ENCODE results near the gene LCMT2. TPM values are rescaled to one million over a fixed set of nuclear protein-coding genes. Genes with fewer than 3 reads are reported as not detected.

Gene LCMT2
- total RNA-seq, 2 donors from 2014 or later: 1.3 to 3.4 TPM

DNA sequence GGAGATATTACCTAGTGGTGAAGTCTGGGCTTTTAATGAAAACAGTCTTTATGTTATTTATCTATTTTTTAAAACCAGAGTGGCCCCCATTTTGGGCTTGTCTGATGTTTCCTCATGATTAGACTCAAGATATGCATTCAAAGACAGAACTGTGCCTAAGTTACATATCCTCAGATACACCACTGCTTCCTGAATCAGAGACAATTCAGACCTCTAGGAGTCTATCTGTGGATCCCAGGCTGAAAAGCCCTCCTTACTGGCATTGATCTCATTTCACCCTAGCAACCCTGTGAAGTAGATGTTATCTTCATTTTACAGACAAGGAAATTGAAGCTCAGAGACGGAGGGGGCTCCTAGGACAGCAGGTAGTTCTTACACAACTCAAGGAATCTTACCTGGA, 46.8 kb downstream of the LCMT2 start:
- H3K9me3 ChIP-seq: no peaks in the 10 kb centered on the region
- no peaks in the 10 kb centered on the region for H3K36me3 ChIP-seq (replicated peaks in 1 of 2; ENCODE audit: insufficient read depth in 1 of 2, low read depth in 2 of 2)
- no peaks in the 10 kb centered on the region for H3K27me3 ChIP-seq
- no peak for DNase-seq
- intact Hi-C loops (cut with DNase I): loop anchor here (5.0 kb wide), 1 partner anchor 56 kb away; no protein-coding TSS in a partner anchor
- H3K27ac ChIP-seq: no peak overlapping the region
- no peak for TF ChIP-seq POLR2A (IDR thresholded peaks at IDR 0.05)
- TF ChIP-seq, protein P1, sequence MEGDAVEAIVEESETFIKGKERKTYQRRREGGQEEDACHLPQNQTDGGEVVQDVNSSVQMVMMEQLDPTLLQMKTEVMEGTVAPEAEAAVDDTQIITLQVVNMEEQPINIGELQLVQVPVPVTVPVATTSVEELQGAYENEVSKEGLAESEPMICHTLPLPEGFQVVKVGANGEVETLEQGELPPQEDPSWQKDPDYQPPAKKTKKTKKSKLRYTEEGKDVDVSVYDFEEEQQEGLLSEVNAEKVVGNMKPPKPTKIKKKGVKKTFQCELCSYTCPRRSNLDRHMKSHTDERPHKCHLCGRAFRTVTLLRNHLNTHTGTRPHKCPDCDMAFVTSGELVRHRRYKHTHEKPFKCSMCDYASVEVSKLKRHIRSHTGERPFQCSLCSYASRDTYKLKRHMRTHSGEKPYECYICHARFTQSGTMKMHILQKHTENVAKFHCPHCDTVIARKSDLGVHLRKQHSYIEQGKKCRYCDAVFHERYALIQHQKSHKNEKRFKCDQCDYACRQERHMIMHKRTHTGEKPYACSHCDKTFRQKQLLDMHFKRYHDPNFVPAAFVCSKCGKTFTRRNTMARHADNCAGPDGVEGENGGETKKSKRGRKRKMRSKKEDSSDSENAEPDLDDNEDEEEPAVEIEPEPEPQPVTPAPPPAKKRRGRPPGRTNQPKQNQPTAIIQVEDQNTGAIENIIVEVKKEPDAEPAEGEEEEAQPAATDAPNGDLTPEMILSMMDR (IDR thresholded peaks at IDR 0.05): no peak
- H3K4me3 ChIP-seq: no peak overlapping the region
- ATAC-seq: no peak
- 67 to 80% methylated on average over 1 of the region's 1 CpG for WGBS, 2 donors
- no peaks in the 10 kb centered on the region for H3K4me1 ChIP-seq

DNA sequence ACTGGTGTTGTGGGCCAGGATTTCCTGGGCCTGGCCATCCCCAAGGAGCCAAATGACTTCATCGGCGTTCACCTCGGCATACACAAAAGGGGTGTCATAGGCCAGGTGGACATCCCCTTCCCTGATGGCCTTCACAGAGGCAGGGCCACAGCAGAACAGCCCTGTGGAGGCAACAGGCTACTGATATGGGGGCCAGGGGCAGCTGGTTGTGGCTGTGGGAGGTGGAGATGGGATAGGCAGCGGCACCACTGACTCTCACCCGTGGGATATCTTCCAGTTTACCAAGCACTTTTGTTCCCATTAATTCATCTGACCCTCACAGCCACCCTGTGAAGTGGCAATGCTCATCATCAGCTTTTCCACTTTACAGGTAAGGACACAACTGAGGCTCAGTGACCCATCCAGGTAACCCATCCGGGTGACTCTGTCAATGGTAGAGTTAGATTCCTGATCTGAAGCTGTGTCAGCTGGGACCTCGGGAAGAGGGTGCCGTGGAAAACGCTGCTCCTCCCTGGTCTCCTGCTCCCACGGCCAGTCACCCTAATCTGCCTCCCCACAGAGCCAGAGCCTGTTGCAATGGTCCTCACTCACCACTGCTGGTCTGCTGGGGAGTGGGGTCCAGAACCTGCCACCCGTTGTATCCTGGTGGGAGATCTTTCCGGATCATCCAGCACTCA, 48.3 kb downstream of the LCMT2 start:
- no peak for ATAC-seq
- no peaks in the 10 kb centered on the region for H3K36me3 ChIP-seq (replicated peaks in 1 of 2; ENCODE audit: insufficient read depth in 1 of 2, low read depth in 2 of 2)
- DNase-seq: no peak
- H3K27ac ChIP-seq: no peak overlapping the region
- 69 to 71% methylated on average over 12 of the region's 12 CpGs for WGBS, 2 donors
- H3K4me1 ChIP-seq: no peaks in the 10 kb centered on the region
- TF ChIP-seq, protein P1 (IDR thresholded peaks at IDR 0.05): no peak
- TF ChIP-seq POLR2A (IDR thresholded peaks at IDR 0.05): no peak
- H3K27me3 ChIP-seq: no peaks in the 10 kb centered on the region
- H3K9me3 ChIP-seq: no peaks in the 10 kb centered on the region
- intact Hi-C loops (cut with DNase I): loop anchor here (5.0 kb wide), 1 partner anchor 55 kb away; no protein-coding TSS in a partner anchor
- no peak overlapping the region for H3K4me3 ChIP-seq

DNA sequence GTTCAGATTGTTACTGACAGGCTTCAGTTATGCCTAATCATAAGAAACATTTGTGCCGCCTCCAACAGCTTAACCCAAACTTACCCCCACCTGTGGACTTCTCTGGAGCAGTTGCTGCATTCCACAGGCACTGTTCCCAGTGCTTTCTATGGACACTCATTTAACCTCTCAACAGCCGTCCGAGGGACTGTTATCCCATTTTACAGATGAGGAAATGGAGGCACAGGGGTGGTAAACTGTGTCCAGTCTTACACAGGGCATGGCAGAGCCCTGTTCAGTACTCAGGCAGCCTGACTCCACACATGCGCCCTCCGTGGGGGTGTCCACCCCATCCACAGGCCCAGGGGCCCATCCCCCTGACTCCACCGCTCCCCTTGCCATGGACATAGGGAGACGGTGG, 49.4 kb downstream of the LCMT2 start:
- no peak overlapping the region for H3K4me3 ChIP-seq
- no peak for DNase-seq
- no peak for TF ChIP-seq POLR2A (IDR thresholded peaks at IDR 0.05)
- TF ChIP-seq, protein P1 (IDR thresholded peaks at IDR 0.05): no peak
- no peak for ATAC-seq
- H3K27ac ChIP-seq: no peak overlapping the region
- WGBS, 2 donors: 67% methylated on average over 6 to 7 of the region's 7 CpGs
- intact Hi-C loops (cut with DNase I): loop anchor here (5.0 kb wide), 1 partner anchor 54 kb away; no protein-coding TSS in a partner anchor
- no peaks in the 10 kb centered on the region for H3K9me3 ChIP-seq
- no peaks in the 10 kb centered on the region for H3K27me3 ChIP-seq
- no peaks in the 10 kb centered on the region for H3K4me1 ChIP-seq
- H3K36me3 ChIP-seq (replicated peaks in 1 of 2; ENCODE audit: insufficient read depth in 1 of 2, low read depth in 2 of 2): no peaks in the 10 kb centered on the region

DNA sequence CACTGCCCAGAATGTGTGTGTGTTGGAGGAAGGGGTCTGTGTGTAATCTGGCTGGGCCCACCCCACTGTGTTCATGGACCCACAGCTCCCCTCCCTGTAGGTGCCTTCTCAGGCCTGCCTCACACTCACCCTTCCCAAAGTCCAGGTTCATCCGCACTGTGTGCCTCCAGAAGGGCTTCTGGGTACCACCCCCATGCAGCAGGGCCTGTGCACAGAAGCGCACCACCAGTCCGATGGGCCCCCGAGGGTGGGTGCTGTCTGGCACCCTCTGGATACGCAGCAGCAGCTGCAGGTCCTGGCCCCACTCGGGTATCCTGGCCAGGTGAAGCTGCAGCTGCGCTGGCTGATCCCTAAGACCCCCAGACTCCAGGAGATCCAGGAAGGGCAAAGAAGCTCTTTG, 50.9 kb downstream of the LCMT2 start:
- Histone ChIP-seq H3K27ac (no peak overlapping the region), H3K4me3 (no peak overlapping the region), H3K27me3 (no peaks in the 10 kb centered on the region), H3K9me3 (no peaks in the 10 kb centered on the region), H3K4me1 (no peaks in the 10 kb centered on the region), H3K36me3 (replicated peaks in 1 of 2; ENCODE audit: insufficient read depth in 1 of 2, low read depth in 2 of 2) (no peaks in the 10 kb centered on the region)
- TF ChIP-seq, protein P1 (IDR thresholded peaks at IDR 0.05): no peak
- no peak for TF ChIP-seq POLR2A (IDR thresholded peaks at IDR 0.05)
- ATAC-seq (no peak), DNase-seq (no peak)
- intact Hi-C loops (cut with DNase I): no loop called here
- 71 to 76% methylated on average over 7 of the region's 7 CpGs for WGBS, 2 donors

DNA sequence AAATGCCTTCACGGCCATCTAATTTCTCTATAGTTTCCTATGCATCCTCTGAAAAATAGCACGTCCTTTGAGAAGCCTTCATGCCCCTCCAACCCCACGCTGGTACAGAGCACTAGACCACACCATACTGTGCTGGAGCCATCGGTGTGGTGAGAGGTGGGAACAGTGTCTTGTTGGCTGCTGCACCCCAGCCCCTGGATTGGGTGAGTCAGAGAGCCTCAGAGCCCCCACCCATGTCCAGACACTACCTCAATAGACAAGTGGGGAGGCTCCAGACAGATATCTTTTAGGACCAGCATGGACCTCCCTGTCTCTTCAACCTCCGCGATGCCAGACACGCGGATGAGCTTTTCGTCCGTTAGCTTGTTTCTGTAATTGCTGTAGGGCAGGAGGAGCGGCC, 51.5 kb downstream of the LCMT2 start:
- DNase-seq: no peak
- H3K36me3 ChIP-seq (replicated peaks in 1 of 2; ENCODE audit: insufficient read depth in 1 of 2, low read depth in 2 of 2): no peaks in the 10 kb centered on the region
- intact Hi-C loops (cut with DNase I): no loop called here

More for the DNA sequence above, 51.5 kb downstream of the LCMT2 start:
- ATAC-seq: no peak
- Histone ChIP-seq H3K27ac (no peak overlapping the region), H3K4me1 (no peaks in the 10 kb centered on the region), H3K9me3 (no peaks in the 10 kb centered on the region), H3K27me3 (no peaks in the 10 kb centered on the region), H3K4me3 (no peak overlapping the region)
- 70 to 74% methylated on average over 10 to 11 of the region's 11 CpGs for WGBS, 2 donors
- no peak for TF ChIP-seq POLR2A (IDR thresholded peaks at IDR 0.05)
